Lung (tissue), 12 donors: ENCODE data around the gene TRIM25. TPM values are rescaled to one million over a fixed set of nuclear protein-coding genes. Genes with fewer than 3 reads are reported as not detected.

Source experiments
- ATAC-seq: fragments of 200-7000 bp; cut with Tn5 transposase; one replicate; pipeline ENCODE4 v1.9.1; 2020; ENCODE audit warnings: moderate number of reproducible peaks; ENCODE audit not compliant: insufficient read depth, low FRiP score
- DNase-seq, 3 donors: peaks; one replicate each; pipeline ENCODE4 v3.0.0-alpha.2; 2013 to 2017
- H3K27ac ChIP-seq, 2 donors: one replicate each; pipeline ENCODE4 v1.5.1; 2013; ENCODE audit warnings: mild to moderate bottlenecking in 2 of 2, moderate library complexity in 2 of 2, control low read depth in 1 of 2, inconsistent platforms in 1 of 2, low read depth in 1 of 2, low read length in 1 of 2
- H3K27me3 ChIP-seq, 3 donors: one replicate each; pipeline ENCODE4 v1.5.1; 2013; ENCODE audit warnings: low read length in 2 of 3; ENCODE audit not compliant: control insufficient read depth in 3 of 3, insufficient read depth in 3 of 3
- H3K36me3 ChIP-seq, 4 donors: one replicate each; pipeline ENCODE4 v1.5.1; 2013; ENCODE audit warnings: low read length in 4 of 4, mild to moderate bottlenecking in 1 of 4, moderate library complexity in 1 of 4; ENCODE audit not compliant: control insufficient read depth in 4 of 4, insufficient read depth in 4 of 4
- H3K4me1 ChIP-seq, 5 donors: one replicate each; pipeline ENCODE4 v1.5.1; 2013; ENCODE audit warnings: low read length in 5 of 5, mild to moderate bottlenecking in 2 of 5, moderate library complexity in 1 of 5; ENCODE audit not compliant: control insufficient read depth in 5 of 5, insufficient read depth in 5 of 5
- H3K4me3 ChIP-seq: one replicate; pipeline ENCODE4 v1.5.1; 2013; ENCODE audit warnings: mild to moderate bottlenecking, control low read depth, moderate library complexity
- H3K9ac ChIP-seq, 2 donors: one replicate each; pipeline ENCODE4 v1.5.1; 2013; ENCODE audit warnings: low read length in 2 of 2, control low read depth in 1 of 2; ENCODE audit not compliant: insufficient read depth in 1 of 2
- H3K9me3 ChIP-seq, 4 donors: one replicate each; pipeline ENCODE4 v1.5.1; 2013; ENCODE audit warnings: low read length in 3 of 4, mild to moderate bottlenecking in 1 of 4, moderate library complexity in 1 of 4; ENCODE audit not compliant: control insufficient read depth in 4 of 4, insufficient read depth in 3 of 4
- CTCF ChIP-seq: IDR thresholded peaks from 2 replicates; pipeline ENCODE4 v1.5.1; 2012; ENCODE audit warnings: mild to moderate bottlenecking; ENCODE audit errors: control extremely low read depth, extremely low read depth
- WGBS, 2 donors: extraction: QIAGEN DNeasy Blood & Tissue Kit; methylation state at CpG; one replicate each; pipeline ENCODE4 v1.1.7; 2013; 5-methylcytosine and 5-hydroxymethylcytosine counted together
- polyA plus RNA-seq, 2 donors: library from polyadenylated mRNA; stranded (reverse); fragments of 200-250 nt; gene quantifications; one replicate each; pipeline ENCODE4 v1.2.1, GENCODE V29; 2013
- total RNA-seq, 2 donors: library from RNA; depleted of rRNA in 1 of 2; stranded (reverse); fragments of >200 nt in 1 of 2; gene quantifications; one replicate each; pipeline ENCODE4 v1.2.1, GENCODE V29; 2014 to 2021
- donor health status: control.
- donor health status: control.
- donor health status: Bipolar disorder and iron deficiency.
- donor health status: healthy.
- donor health status: DM: yes; HTN: yes; CAD: no.

TRIM25 gene
- total and polyA plus RNA-seq, 4 donors: 22.7 to 88.7 (median 43.7) TPM

DNA sequence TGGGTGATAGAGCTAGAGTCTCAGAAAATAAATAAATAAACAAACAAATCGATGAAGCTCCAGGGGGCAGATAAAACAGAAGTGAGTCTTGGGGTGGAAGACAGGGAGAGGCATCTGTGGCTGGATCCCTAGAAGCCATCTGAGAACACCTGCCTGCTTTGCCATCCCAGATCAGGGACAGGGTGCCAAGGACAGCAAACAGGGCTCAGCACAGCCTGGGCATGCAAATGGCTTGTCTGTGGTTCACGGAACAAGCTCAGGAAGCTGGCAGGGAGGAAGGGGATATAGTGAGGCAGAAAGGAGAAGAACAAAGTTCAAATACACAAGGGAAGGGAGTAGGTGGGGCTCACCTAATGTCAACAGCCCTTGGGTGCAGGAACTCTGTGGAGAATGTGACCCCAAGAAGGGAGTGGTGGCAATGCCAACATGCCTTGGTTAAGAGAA lies 27.5 kb downstream of the TRIM25 start:
- Histone ChIP-seq H3K36me3 (peaks cover 0 to 24% (median 9%) of the 10 kb centered on the region in 4 donors), H3K9ac (no peak overlapping the region), H3K27ac (no peak overlapping the region), H3K4me1 (peaks cover 0 to 2% (median 0%) of the 10 kb centered on the region in 5 donors), H3K4me3 (no peak overlapping the region), H3K9me3 (no peaks in the 10 kb centered on the region), H3K27me3 (no peaks in the 10 kb centered on the region)
- 69 to 77% methylated on average over 2 of the region's 2 CpGs for WGBS, 2 donors
- DNase-seq (no peak), ATAC-seq (no peak)
- no peak for TF ChIP-seq CTCF

DNA sequence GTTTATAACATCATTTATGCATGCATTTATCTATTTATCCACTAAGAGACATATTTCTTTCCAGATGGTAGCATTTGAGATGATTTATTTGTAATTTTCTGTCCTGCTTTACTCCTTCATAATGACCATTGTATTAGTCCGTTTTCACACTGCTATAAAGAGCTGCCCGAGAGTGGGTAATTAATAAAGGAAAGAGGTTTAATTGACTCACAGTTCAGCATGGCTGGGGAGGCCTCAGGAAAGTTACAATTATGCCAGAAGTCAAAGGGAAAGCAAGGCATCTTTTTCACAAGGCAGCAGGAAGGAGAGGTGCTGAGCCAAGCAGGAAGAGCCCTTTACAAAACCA lies 28.6 kb downstream of the TRIM25 start:
- ATAC-seq (no peak), DNase-seq (no peak)
- Histone ChIP-seq H3K4me1 (peaks cover 0 to 2% (median 0%) of the 10 kb centered on the region in 5 donors), H3K9ac (no peak overlapping the region), H3K27me3 (no peaks in the 10 kb centered on the region), H3K36me3 (peaks cover 0 to 14% (median 6%) of the 10 kb centered on the region in 4 donors), H3K9me3 (no peaks in the 10 kb centered on the region), H3K4me3 (no peak overlapping the region), H3K27ac (no peak overlapping the region)
- 76 to 89% methylated on average over 2 of the region's 2 CpGs for WGBS, 2 donors
- no peak for TF ChIP-seq CTCF

- Histone ChIP-seq H3K9ac (no peak overlapping the region), H3K27me3 (no peaks in the 10 kb centered on the region), H3K36me3 (peaks cover 0 to 13% (median 5%) of the 10 kb centered on the region in 4 donors), H3K27ac (no peak overlapping the region), H3K4me3 (no peak overlapping the region), H3K9me3 (no peaks in the 10 kb centered on the region), H3K4me1 (peaks cover 0 to 2% (median 0%) of the 10 kb centered on the region in 5 donors)
- no peak for TF ChIP-seq CTCF
- WGBS, 2 donors: 88 to 92% methylated on average over 6 of the region's 6 CpGs
- ATAC-seq (no peak), DNase-seq (no peak)
Observed at GRCh38 chr17:56884483-56885311, 29.2 kb downstream of the TRIM25 start.
